Vagina (tissue), 2 donors: Measurements from ENCODE around the gene CALCR.

Experiments
- CTCF ChIP-seq, 3 experiments: fragments of 450-650 bp in 2 of 3; fragments of 200-600 bp in 1 of 3; sonication (generic) in 1 of 3; IDR thresholded peaks; one replicate each; pipeline ENCODE4 v1.5.1; 2017 to 2019; ENCODE audit warnings: antibody characterized with exemption in 3 of 3, mild to moderate bottlenecking in 2 of 3, moderate library complexity in 2 of 3
- POLR2A ChIP-seq, 2 donors: fragments of 450-650 bp; IDR thresholded peaks; one replicate each; pipeline ENCODE4 v1.6.1; 2017; ENCODE audit warnings: antibody characterized with exemption in 2 of 2, mild to moderate bottlenecking in 2 of 2, moderate library complexity in 2 of 2

- TF ChIP-seq CTCF (IDR thresholded peaks at IDR 0.05): no peak
- TF ChIP-seq POLR2A (IDR thresholded peaks at IDR 0.05): no peak
Measured at GRCh38 chr7:93592588-93593266, 18.2 kb upstream of the CALCR start.
